Peyer's patch (tissue), 4 donors: ENCODE measurements around the gene LZTR1. TPM values are rescaled to one million over a fixed set of nuclear protein-coding genes. Genes with fewer than 3 reads are reported as not detected.

Experiments
- DNase-seq, 3 donors: peaks; one replicate each; pipeline ENCODE4 v3.0.0-alpha.2; 2017 to 2019
- H3K27ac ChIP-seq, 4 donors: fragments of 200-600 bp; sonication (generic); one replicate each; pipeline ENCODE4 v1.5.1; 2016 to 2019
- H3K27me3 ChIP-seq, 2 donors: fragments of 200-600 bp; sonication (generic); one replicate each; pipeline ENCODE4 v1.5.1; 2019
- H3K36me3 ChIP-seq, 3 donors: fragments of 200-600 bp; sonication (generic); one replicate each; pipeline ENCODE4 v1.5.1; 2016 to 2019
- H3K4me1 ChIP-seq, 4 donors: fragments of 200-600 bp; sonication (generic); one replicate each; pipeline ENCODE4 v1.5.1; 2016 to 2019
- H3K4me3 ChIP-seq, 4 donors: fragments of 200-600 bp; sonication (generic); 1 replicate in 3 of 4; 2 replicates in 1 of 4; pipeline ENCODE4 v1.5.1; 2016 to 2019; ENCODE audit warnings: mild to moderate bottlenecking in 1 of 4
- H3K9me3 ChIP-seq, 4 donors: fragments of 200-600 bp; sonication (generic); one replicate each; pipeline ENCODE4 v1.5.1; 2016 to 2019; ENCODE audit warnings: mild to moderate bottlenecking in 1 of 4
- CTCF ChIP-seq, 6 experiments: fragments of 450-650 bp in 4 of 6; fragments of 200-600 bp in 2 of 6; sonication (generic) in 1 of 6; IDR thresholded peaks; one replicate each; pipeline ENCODE4 v1.5.1; 2017 to 2019; ENCODE audit warnings: antibody characterized with exemption in 6 of 6, mild to moderate bottlenecking in 3 of 6, moderate library complexity in 1 of 6
- POLR2A ChIP-seq, 2 donors: fragments of 450-650 bp; IDR thresholded peaks; one replicate each; pipeline ENCODE4 v1.5.1; 2017; ENCODE audit warnings: antibody characterized with exemption in 2 of 2, mild to moderate bottlenecking in 2 of 2, moderate library complexity in 2 of 2
- total RNA-seq, 4 donors: library from RNA; depleted of rRNA; stranded (reverse); fragments of >200 nt; gene quantifications; one replicate each; pipeline ENCODE4 v1.1.0, GENCODE V29; 2016

Gene LZTR1
- total RNA-seq, 4 donors from 2014 or later = 65.5 to 144 (median 88.5) TPM

- peak within 1 kb of the TSS; percentile 11 to 71 (median 47) for H3K27ac ChIP-seq
- TF ChIP-seq POLR2A (IDR thresholded peaks at IDR 0.05) (no peak), CTCF (IDR thresholded peaks at IDR 0.05) (no peak)
Measured at GRCh38 chr22:21014726-21015465, 32.8 kb downstream of the LZTR1 start, which contains the start of gene P2RX6. Gene P2RX6, plus strand, starts transcription at chr22:21015165. Its CDS starts 10 bp downstream, at chr22:21015175.

GRCh38 chr22:21015466-21016006 is 33.4 kb downstream of the LZTR1 start:
- peaks cover 7 to 25% (median 13%) of the 10 kb centered on the region in 4 donors for H3K4me1 ChIP-seq
- TF ChIP-seq POLR2A (IDR thresholded peaks at IDR 0.05) (no peak), CTCF (IDR thresholded peaks at IDR 0.05) (no peak)
- DNase-seq = no peak
- peak overlapping the region in 1 of 4 donors; percentile 49 for H3K27ac ChIP-seq
- H3K9me3 ChIP-seq = no peaks in the 10 kb centered on the region
- no peak overlapping the region for H3K4me3 ChIP-seq
- no peaks in the 10 kb centered on the region for H3K27me3 ChIP-seq
- no peaks in the 10 kb centered on the region for H3K36me3 ChIP-seq

More at GRCh38 chr22:21014726-21015465, 32.8 kb downstream of the LZTR1 start, which contains the start of gene P2RX6:
- no peaks in the 10 kb centered on the region for H3K27me3 ChIP-seq
- H3K36me3 ChIP-seq = no peaks in the 10 kb centered on the region
- peak in 1 of 3 donors; percentile 66 for DNase-seq
- H3K4me1 ChIP-seq = peaks cover 7 to 25% (median 13%) of the 10 kb centered on the region in 4 donors
- peak within 1 kb of the TSS; percentile 30 to 52 (median 51) for H3K4me3 ChIP-seq
- no peaks in the 10 kb centered on the region for H3K9me3 ChIP-seq

- Histone ChIP-seq H3K9me3 (no peaks in the 10 kb centered on the region), H3K27me3 (no peaks in the 10 kb centered on the region), H3K4me1 (peaks cover 7 to 25% (median 13%) of the 10 kb centered on the region in 4 donors), H3K36me3 (no peaks in the 10 kb centered on the region), H3K4me3 (no peak overlapping the region), H3K27ac (no peak overlapping the region)
- TF ChIP-seq CTCF (IDR thresholded peaks at IDR 0.05) (no peak), POLR2A (IDR thresholded peaks at IDR 0.05) (no peak)
- peak in 1 of 3 donors; percentile 56 for DNase-seq
Measured at GRCh38 chr22:21016644-21017420, 34.7 kb downstream of the LZTR1 start.

GRCh38 chr22:21018314-21018713 is 36.2 kb downstream of the LZTR1 start:
- Histone ChIP-seq H3K9me3 (no peaks in the 10 kb centered on the region), H3K4me1 (peaks cover 7 to 25% (median 13%) of the 10 kb centered on the region in 4 donors), H3K27me3 (no peaks in the 10 kb centered on the region), H3K36me3 (no peaks in the 10 kb centered on the region), H3K4me3 (no peak overlapping the region), H3K27ac (no peak overlapping the region)
- TF ChIP-seq CTCF (IDR thresholded peaks at IDR 0.05) (no peak), POLR2A (IDR thresholded peaks at IDR 0.05) (no peak)
- no peak for DNase-seq

GRCh38 chr22:21020802-21021429 is 38.8 kb downstream of the LZTR1 start:
- peaks cover 0 to under 1% (median 0%) of the 10 kb centered on the region in 4 donors for H3K4me1 ChIP-seq
- H3K9me3 ChIP-seq = no peaks in the 10 kb centered on the region
- H3K4me3 ChIP-seq = no peak overlapping the region
- H3K27me3 ChIP-seq = no peaks in the 10 kb centered on the region
- H3K27ac ChIP-seq = no peak overlapping the region
- no peaks in the 10 kb centered on the region for H3K36me3 ChIP-seq
- DNase-seq = no peak
- TF ChIP-seq CTCF (IDR thresholded peaks at IDR 0.05) = peak in 3 of 6 experiments; percentile 21 to 32 (median 28)
- no peak for TF ChIP-seq POLR2A (IDR thresholded peaks at IDR 0.05)
